Measurements from ENCODE around the gene RANBP3.

GRCh38 chr19:6000228-6000847 lies 22.4 kb upstream of the RANBP3 start:
- TF ChIP-seq CTCF (IDR thresholded peaks at IDR 0.05; ENCODE audit: borderline replicate concordance, extremely low read depth, low read length, poor library complexity, severe bottlenecking), result no peak
- TF ChIP-seq EZH2 (IDR thresholded peaks at IDR 0.05; ENCODE audit: borderline replicate concordance, low read depth, low read length, severe bottlenecking), result no peak
